ENCODE measurements around the gene FGD3.

DNA sequence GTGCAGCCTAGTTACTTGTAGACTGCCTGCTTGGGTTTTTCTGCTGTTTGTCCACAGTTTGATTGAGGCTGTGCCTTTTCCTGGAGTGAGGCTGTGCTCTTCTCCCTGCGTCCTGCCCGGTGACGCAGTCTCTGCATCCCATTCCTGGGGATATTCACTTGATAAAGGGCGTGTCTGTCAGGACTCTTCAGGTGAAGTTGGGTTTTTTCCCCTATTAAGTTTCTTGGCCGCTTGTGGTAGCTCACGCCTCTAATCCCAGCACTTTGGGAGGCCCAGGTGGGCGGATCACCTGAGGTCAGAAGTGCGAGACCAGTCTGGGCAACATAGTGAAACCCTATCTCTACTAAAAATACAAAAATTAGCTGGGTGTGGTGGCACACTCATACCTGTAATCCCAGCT is 61.1 kb downstream of the FGD3 start:
- TF ChIP-seq POLR2AphosphoS5 (IDR thresholded peaks at IDR 0.05; ENCODE audit: control insufficient read depth, insufficient read depth, low read depth, low read length) (no peak), FOSL1 (tag; conservative IDR thresholded peaks at IDR 0.05) (no peak), CEBPG (CRISPR knock-in tag; IDR thresholded peaks at IDR 0.05) (no peak), CEBPG (tag; conservative IDR thresholded peaks at IDR 0.05 in 1 of 2, IDR thresholded peaks at IDR 0.05 in 1 of 2) (no peak), FIP1L1 (IDR thresholded peaks at IDR 0.05; ENCODE audit: low read depth, low read length, poor library complexity, severe bottlenecking) (no peak), EZH2 (IDR thresholded peaks at IDR 0.05; ENCODE audit: borderline replicate concordance, low read depth, low read length) (no peak), PHTF2 (CRISPR knock-in tag; IDR thresholded peaks at IDR 0.05) (no peak), E2F6 (IDR thresholded peaks at IDR 0.05; ENCODE audit: borderline replicate concordance in 1 of 2, extremely low read depth in 1 of 2, insufficient read depth in 1 of 2, insufficient read length in 1 of 2, low read depth in 1 of 2, low read length in 1 of 2, poor library complexity in 1 of 2, severe bottlenecking in 1 of 2) (no peak), CTCF (IDR thresholded peaks at IDR 0.05 in 2 of 3, conservative IDR thresholded peaks at IDR 0.05 in 1 of 3; ENCODE audit: insufficient read depth in 2 of 3, low read depth in 1 of 3, low read length in 3 of 3) (no peak)
- TF ChIP-seq, protein P1, sequence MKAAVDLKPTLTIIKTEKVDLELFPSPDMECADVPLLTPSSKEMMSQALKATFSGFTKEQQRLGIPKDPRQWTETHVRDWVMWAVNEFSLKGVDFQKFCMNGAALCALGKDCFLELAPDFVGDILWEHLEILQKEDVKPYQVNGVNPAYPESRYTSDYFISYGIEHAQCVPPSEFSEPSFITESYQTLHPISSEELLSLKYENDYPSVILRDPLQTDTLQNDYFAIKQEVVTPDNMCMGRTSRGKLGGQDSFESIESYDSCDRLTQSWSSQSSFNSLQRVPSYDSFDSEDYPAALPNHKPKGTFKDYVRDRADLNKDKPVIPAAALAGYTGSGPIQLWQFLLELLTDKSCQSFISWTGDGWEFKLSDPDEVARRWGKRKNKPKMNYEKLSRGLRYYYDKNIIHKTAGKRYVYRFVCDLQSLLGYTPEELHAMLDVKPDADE (conservative IDR thresholded peaks at IDR 0.05; ENCODE audit: control insufficient read depth, low read depth, low read length), result no peak

Measured in K562 (cell line).